ENCODE results near the gene PPME1. TPM values are rescaled to one million over a fixed set of nuclear protein-coding genes. Genes with fewer than 3 reads are reported as not detected.

The PPME1 gene
- total RNA-seq, 1 experiment from 2014 or later: 38.1 TPM

GRCh38 chr11:74283580-74284180, 112.6 kb downstream of the PPME1 start:
- H3K9me3 Mint-ChIP-seq (ENCODE audit: unreplicated experiment): no peaks in the 10 kb centered on the region
- no peaks in the 10 kb centered on the region for H3K27me3 Mint-ChIP-seq (ENCODE audit: insufficient read depth, unreplicated experiment)
- TF ChIP-seq CTCF (IDR thresholded peaks at IDR 0.05; ENCODE audit: unreplicated experiment): no peak
- no peak overlapping the region for H3K27ac Mint-ChIP-seq (ENCODE audit: low read depth, unreplicated experiment)
- BruUV-seq (replicated peaks): no TSS peak
- H3K4me3 Mint-ChIP-seq (ENCODE audit: unreplicated experiment): no peak overlapping the region
- peaks cover 15% of the 10 kb centered on the region for H3K4me1 Mint-ChIP-seq (ENCODE audit: insufficient read depth, unreplicated experiment)
- intact Hi-C loops (cut with micrococcal nuclease): no loop called here
- CTCF ChIA-PET: interaction anchor here (0.7 kb wide), 1 partner anchor 15 kb away, joined by 3 read pairs; no protein-coding TSS in a partner anchor
- POLR2A ChIA-PET: no interaction called here
- H3K36me3 Mint-ChIP-seq (ENCODE audit: insufficient read depth, unreplicated experiment): no peaks in the 10 kb centered on the region
- DNase-seq (ENCODE audit: unreplicated experiment): no peak

GRCh38 chr11:74284466-74284865, 113.4 kb downstream of the PPME1 start:
- intact Hi-C loops (cut with micrococcal nuclease): no loop called here
- Mint-ChIP-seq H3K36me3 (ENCODE audit: insufficient read depth, unreplicated experiment) (no peaks in the 10 kb centered on the region), H3K4me1 (ENCODE audit: insufficient read depth, unreplicated experiment) (peaks cover 7% of the 10 kb centered on the region), H3K9me3 (ENCODE audit: unreplicated experiment) (no peaks in the 10 kb centered on the region), H3K27me3 (ENCODE audit: insufficient read depth, unreplicated experiment) (no peaks in the 10 kb centered on the region), H3K27ac (ENCODE audit: low read depth, unreplicated experiment) (no peak overlapping the region), H3K4me3 (ENCODE audit: unreplicated experiment) (no peak overlapping the region)
- ChIA-PET POLR2A (no interaction called here), CTCF (interaction anchor here (0.7 kb wide), 1 partner anchor 16 kb away, joined by 3 read pairs; no protein-coding TSS in a partner anchor)
- DNase-seq (ENCODE audit: unreplicated experiment): no peak
- no TSS peak for BruUV-seq (replicated peaks)
- no peak for TF ChIP-seq CTCF (IDR thresholded peaks at IDR 0.05; ENCODE audit: unreplicated experiment)

- Mint-ChIP-seq H3K9me3 (ENCODE audit: unreplicated experiment) (no peaks in the 10 kb centered on the region), H3K4me3 (ENCODE audit: unreplicated experiment) (no peak overlapping the region), H3K4me1 (ENCODE audit: insufficient read depth, unreplicated experiment) (peaks cover 6% of the 10 kb centered on the region), H3K27me3 (ENCODE audit: insufficient read depth, unreplicated experiment) (no peaks in the 10 kb centered on the region), H3K27ac (ENCODE audit: low read depth, unreplicated experiment) (peak overlapping the region; percentile 79), H3K36me3 (ENCODE audit: insufficient read depth, unreplicated experiment) (no peaks in the 10 kb centered on the region)
- DNase-seq (ENCODE audit: unreplicated experiment): peak; percentile 86
- no peak for TF ChIP-seq CTCF (IDR thresholded peaks at IDR 0.05; ENCODE audit: unreplicated experiment)
- ChIA-PET POLR2A (interaction anchor here (1.2 to 1.7 kb wide), 2 partner anchors 9 to 18 kb away, joined by 4 to 5 read pairs; no protein-coding TSS in a partner anchor), CTCF (no interaction called here)
- no TSS peak for BruUV-seq (replicated peaks)
- intact Hi-C loops (cut with micrococcal nuclease): no loop called here
Observed at GRCh38 chr11:74288161-74288560, 117.1 kb downstream of the PPME1 start.

- Mint-ChIP-seq H3K4me3 (ENCODE audit: unreplicated experiment) (no peak overlapping the region), H3K9me3 (ENCODE audit: unreplicated experiment) (peaks cover 2% of the 10 kb centered on the region), H3K27ac (ENCODE audit: low read depth, unreplicated experiment) (no peak overlapping the region), H3K36me3 (ENCODE audit: insufficient read depth, unreplicated experiment) (no peaks in the 10 kb centered on the region), H3K4me1 (ENCODE audit: insufficient read depth, unreplicated experiment) (peaks cover 6% of the 10 kb centered on the region), H3K27me3 (ENCODE audit: insufficient read depth, unreplicated experiment) (no peaks in the 10 kb centered on the region)
- ChIA-PET CTCF (no interaction called here), POLR2A (no interaction called here)
- BruUV-seq (replicated peaks): no TSS peak
- TF ChIP-seq CTCF (IDR thresholded peaks at IDR 0.05; ENCODE audit: unreplicated experiment): no peak
- no peak for DNase-seq (ENCODE audit: unreplicated experiment)
- intact Hi-C loops (cut with micrococcal nuclease): no loop called here
Observed at GRCh38 chr11:74288911-74289310, 117.8 kb downstream of the PPME1 start.
